HCEC 1CT (cell line): ENCODE measurements around the gene MOGAT3.

ENCODE experiments used
- DNase-seq: peaks from one replicate; pipeline ENCODE4 v3.0.0-alpha.2; 2017

MOGAT3 gene

GRCh38 chr7:101200862-101201599 lies at the start of gene MOGAT3:
Gene MOGAT3 (minus strand): TSS chr7:101201036. CDS start chr7:101200854, 182 bp downstream.
- DNase-seq, result no peak

- no peak for DNase-seq
Measured at GRCh38 chr7:101250324-101250723, 49.5 kb upstream of the MOGAT3 start.

GRCh38 chr7:101248276-101248675 lies 47.4 kb upstream of the MOGAT3 start:
- no peak for DNase-seq

GRCh38 chr7:101245147-101245668 lies 44.4 kb upstream of the MOGAT3 start:
- DNase-seq, result no peak

GRCh38 chr7:101244375-101245146 lies 43.7 kb upstream of the MOGAT3 start, which contains the start of gene FIS1:
Gene FIS1 (minus strand): TSS chr7:101245081. CDS start chr7:101245004, 77 bp downstream.
- DNase-seq, result peak; percentile 89

- no peak for DNase-seq
Measured at GRCh38 chr7:101243646-101244374, 43.0 kb upstream of the MOGAT3 start.

GRCh38 chr7:101241443-101242349 lies 40.9 kb upstream of the MOGAT3 start:
- DNase-seq, result no peak

GRCh38 chr7:101241015-101241363 lies 40.2 kb upstream of the MOGAT3 start:
- no peak for DNase-seq

- no peak for DNase-seq
Measured at GRCh38 chr7:101240226-101241014, 39.6 kb upstream of the MOGAT3 start.

- no peak for DNase-seq
Measured at GRCh38 chr7:101239951-101240220, 39.0 kb upstream of the MOGAT3 start.

- DNase-seq, result no peak
Measured at GRCh38 chr7:101239191-101239950, 38.5 kb upstream of the MOGAT3 start.

GRCh38 chr7:101238226-101239182 lies 37.7 kb upstream of the MOGAT3 start:
- no peak for DNase-seq

GRCh38 chr7:101237206-101238067 lies 36.6 kb upstream of the MOGAT3 start, which contains the start of gene CLDN15:
Gene CLDN15 (minus strand): TSS chr7:101237802. CDS start chr7:101237581, 221 bp downstream.
- no peak for DNase-seq

- DNase-seq, result no peak
Measured at GRCh38 chr7:101236292-101236835, 35.5 kb upstream of the MOGAT3 start.

GRCh38 chr7:101235522-101235921 lies 34.7 kb upstream of the MOGAT3 start:
- DNase-seq, result no peak

- no peak for DNase-seq
Measured at GRCh38 chr7:101235050-101235449, 34.2 kb upstream of the MOGAT3 start.

- no peak for DNase-seq
Measured at GRCh38 chr7:101234636-101235035, 33.8 kb upstream of the MOGAT3 start.

GRCh38 chr7:101233907-101234547 lies 33.2 kb upstream of the MOGAT3 start:
- DNase-seq, result no peak
